Ammon's horn (tissue), 1 donor: ENCODE results near the gene ULBP1.
"Not testable (repeated sequence)": the region's sequence is repeated elsewhere in the genome, so short reads cannot be mapped to it uniquely, and the experiment has no call there.

Experiments used
- DNase-seq: peaks from one replicate; pipeline ENCODE4 v3.0.0-alpha.2; 2016; ENCODE audit warnings: low spot score

Gene ULBP1

DNA sequence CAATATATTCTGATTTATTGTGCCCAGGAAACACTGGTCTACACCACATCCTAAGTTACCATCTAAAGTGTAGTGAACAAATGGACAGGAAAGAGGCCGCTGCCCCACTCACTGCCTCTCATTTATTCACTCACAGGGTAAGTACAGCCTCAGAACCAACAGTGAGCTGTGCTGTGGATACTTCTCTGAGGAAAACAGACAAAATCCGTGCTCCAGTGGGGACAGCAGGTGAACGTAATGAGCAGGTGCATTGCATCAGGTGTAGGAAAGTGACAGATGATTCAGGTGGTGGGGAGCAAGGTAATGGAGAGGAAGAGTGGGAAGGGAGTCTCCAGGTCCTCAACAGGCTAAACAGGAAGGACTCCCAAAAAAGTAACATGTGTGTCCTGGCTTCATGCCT is 30.3 kb upstream of the ULBP1 start:
- no peak for DNase-seq

DNA sequence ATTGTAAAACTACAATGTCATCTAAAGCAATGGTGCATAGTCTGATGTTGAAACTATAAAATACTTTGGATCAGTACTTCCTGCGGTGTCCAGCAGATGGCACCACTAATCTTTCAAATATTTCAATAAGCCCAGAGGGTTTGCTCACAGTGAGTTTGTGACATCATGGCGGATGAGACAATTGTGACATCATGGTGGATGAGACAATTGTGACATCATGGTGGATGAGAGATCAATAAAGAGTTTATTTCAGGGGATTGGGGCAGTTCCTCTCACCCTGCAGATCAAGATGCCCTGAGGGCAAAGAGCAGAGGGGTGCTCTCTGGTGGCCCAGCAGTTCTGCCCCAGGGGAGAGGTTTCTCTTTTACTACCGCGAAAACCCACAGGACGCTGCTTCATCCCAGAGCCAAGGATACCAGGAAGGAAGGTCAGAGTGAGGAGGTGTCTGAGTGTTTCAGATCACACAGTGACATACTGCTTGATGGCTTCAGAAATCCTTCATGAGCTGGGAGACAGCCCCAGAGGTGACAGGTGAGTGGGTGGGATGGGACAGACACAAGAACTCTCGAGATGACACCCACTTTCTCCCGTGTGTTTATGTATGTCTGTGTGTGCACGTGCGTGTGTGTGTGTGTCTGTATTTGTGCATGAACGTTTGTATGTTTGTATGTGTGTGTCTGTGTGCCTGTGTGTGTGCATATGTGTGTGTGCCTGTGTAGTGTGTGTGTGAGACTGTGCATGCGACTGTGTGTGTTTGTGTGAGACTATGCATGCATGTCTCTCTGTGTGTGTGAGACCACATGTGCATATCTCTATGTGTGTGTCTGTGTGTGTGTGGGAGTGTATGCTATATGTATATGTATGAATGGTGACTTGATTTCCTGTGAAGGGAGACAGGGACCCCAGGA is 29.2 kb upstream of the ULBP1 start:
- DNase-seq: peak; percentile 70

- DNase-seq: no peak
Observed at GRCh38 chr6:149935246-149935645, 28.5 kb upstream of the ULBP1 start.

GRCh38 chr6:149935668-149936067 is 28.1 kb upstream of the ULBP1 start:
- no peak for DNase-seq

GRCh38 chr6:149936743-149937142 is 27.0 kb upstream of the ULBP1 start:
- no peak for DNase-seq

DNA sequence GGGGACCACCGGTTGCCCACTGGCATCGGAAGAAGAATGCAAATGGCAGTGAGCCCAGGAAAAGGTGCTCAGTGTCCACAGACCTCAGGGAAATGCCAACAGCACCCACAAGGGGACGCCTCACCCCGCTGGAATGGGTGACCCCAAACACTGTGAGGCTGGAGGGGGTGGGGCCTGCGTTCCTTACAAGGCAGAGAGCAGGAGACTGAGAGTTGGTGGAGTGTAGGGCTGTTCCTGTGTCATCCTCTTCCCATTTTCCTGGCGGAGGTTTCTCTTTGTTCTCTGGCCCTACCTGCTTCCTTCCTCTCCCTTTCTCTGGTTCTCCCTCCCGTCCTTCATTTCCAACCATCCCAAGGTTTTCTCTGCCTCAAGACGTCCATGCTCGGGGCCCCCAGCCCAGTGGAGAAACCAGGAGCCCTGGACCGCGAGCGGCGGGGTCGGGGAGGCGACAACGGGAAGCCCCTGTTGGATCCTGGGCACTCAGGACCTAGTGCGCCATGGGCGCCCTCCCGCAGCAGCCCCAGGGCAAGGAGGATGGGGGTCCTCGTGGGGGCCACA is 25.7 kb upstream of the ULBP1 start:
- DNase-seq: not testable (repeated sequence)

GRCh38 chr6:149938571-149939355 is 25.0 kb upstream of the ULBP1 start:
- no peak for DNase-seq

GRCh38 chr6:149939356-149939648 is 24.4 kb upstream of the ULBP1 start:
- DNase-seq: no peak

GRCh38 chr6:149939909-149940671 is 23.7 kb upstream of the ULBP1 start:
- DNase-seq: no peak

DNA sequence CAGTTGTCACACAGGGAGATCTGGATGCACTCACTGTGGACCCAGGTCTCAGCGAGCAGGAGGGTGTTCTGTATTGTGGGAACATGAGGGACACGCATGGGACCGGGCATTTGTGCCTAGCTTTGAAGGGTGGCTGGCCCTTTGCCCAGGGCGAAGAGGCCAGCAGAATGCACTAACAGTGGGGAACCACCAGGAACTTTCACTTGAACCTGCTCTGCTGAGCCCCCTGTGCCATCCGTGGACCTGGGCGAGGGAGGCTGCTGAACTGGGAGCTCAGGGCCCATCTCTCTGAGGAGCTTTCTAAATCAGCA is 23.1 kb upstream of the ULBP1 start:
- no peak for DNase-seq

DNA sequence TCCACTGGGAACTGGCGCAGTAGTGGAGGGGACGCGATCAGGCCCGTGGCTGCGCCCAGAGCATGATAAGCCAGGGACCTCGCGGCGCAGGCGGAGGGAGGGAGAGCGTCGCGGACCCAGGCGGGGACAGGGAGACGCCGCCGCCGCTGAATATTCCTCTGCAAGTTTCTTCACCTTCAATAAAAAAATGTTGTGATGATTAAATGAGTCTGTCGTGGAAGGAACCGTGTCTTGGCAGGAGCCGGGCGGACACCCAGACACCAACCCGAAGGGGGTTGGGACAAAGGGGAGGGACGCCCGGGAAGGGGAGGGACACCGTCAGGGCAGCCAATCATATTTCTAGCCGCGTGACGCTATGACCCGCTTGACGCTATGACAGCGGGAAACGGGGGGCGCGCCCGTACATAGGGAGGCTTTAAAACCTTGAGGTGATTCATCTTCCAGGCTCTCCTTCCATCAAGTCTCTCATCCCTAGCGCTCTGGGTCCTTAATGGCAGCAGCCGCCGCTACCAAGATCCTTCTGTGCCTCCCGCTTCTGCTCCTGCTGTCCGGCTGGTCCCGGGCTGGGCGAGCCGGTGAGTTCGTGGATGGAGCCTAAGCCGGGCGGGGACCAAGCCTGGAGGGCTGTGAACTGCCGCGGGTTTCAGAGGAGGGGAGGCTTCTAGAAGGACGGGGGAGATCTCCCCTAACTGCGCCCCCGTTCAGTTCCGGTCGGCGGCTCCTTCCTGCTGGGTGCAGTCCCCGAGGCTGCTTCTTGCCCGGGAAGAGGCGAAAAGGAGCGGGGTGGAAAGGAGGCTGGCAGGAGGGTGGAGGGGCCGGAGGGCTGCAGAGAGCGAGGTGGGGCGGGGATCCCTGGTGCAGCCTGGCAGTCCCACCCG is 21.9 kb upstream of the ULBP1 start, which contains the start of gene ULBP2:
Gene ULBP2, plus strand, starts transcription at position 432 of the 878 bp plus-strand sequence. Its CDS starts 59 bp downstream, at position 491.
- DNase-seq: peak; percentile 92

- DNase-seq: no peak
Observed at GRCh38 chr6:149942461-149942829, 21.3 kb upstream of the ULBP1 start.

GRCh38 chr6:149943321-149943720 is 20.4 kb upstream of the ULBP1 start:
- DNase-seq: not testable (repeated sequence)

DNA sequence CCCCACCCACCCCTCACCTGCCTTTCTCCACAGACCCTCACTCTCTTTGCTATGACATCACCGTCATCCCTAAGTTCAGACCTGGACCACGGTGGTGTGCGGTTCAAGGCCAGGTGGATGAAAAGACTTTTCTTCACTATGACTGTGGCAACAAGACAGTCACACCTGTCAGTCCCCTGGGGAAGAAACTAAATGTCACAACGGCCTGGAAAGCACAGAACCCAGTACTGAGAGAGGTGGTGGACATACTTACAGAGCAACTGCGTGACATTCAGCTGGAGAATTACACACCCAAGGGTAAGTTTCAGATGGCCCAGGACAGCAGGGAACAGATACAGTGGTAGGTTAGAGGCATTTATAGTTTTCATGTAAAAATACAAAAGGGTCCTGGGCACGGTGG is 18.5 kb upstream of the ULBP1 start:
- not testable (repeated sequence) for DNase-seq

DNA sequence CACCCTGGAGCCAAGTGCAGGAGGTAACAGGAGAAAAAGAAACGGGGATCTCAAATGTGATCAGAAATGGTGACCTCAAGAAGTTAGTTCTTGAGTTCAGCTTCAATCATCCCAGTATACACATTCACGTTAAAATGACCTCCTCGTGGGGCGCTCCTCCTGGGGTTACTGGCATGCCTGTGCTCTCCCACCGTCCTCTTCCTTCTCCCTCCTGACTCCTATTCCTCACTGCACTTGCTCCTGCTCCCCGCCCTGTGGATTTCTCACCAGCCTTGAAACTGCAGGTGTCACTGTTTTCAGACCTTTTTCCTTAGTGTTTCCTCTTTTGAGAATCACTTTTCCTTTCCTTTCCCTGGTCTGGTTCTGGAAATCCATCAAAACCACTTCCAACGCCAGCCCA is 17.1 kb upstream of the ULBP1 start:
- not testable (repeated sequence) for DNase-seq

GRCh38 chr6:149947533-149947932 is 16.2 kb upstream of the ULBP1 start:
- not testable (repeated sequence) for DNase-seq

DNA sequence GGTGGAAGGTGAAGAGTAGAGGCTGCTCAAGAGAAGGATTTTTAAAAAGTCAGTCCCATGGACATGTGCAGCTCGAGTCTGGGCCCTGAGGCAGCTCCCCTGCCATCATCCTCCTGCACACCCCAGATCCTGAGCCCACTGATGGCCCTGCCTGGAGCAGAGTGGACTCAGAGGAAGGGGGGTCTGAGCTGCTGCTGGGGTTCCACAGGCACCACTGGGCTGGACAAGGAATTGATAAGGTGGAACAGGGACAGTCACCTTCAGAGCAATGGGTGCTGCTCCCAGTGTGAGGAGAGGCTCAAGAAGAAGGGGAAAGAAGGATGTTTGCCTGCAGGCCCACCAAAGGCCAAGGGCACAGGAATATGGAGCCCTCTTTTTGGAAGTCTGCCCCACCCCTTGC is 15.7 kb upstream of the ULBP1 start:
- no peak for DNase-seq

- no peak for DNase-seq
Observed at GRCh38 chr6:149948616-149949015, 15.1 kb upstream of the ULBP1 start.

DNA sequence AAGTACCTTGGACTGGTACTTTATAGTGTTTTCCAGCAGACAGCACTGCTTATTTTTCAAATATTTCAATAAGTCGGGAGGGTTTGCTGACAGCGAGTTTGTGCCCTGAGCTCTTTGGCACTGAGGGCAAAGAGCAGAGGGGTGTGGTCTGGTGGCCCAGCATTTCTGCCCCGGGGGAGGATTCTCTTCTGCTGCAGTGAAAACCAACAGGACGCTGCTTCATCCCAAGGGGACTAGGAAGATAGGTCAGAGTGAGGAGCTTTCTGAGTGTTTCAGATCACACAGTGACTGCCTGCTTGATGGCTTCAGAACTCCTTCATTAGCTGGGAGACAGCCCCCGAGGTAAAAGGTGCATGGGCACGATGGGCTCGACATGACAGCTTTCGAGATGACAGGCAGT is 13.3 kb upstream of the ULBP1 start:
- DNase-seq: no peak

DNA sequence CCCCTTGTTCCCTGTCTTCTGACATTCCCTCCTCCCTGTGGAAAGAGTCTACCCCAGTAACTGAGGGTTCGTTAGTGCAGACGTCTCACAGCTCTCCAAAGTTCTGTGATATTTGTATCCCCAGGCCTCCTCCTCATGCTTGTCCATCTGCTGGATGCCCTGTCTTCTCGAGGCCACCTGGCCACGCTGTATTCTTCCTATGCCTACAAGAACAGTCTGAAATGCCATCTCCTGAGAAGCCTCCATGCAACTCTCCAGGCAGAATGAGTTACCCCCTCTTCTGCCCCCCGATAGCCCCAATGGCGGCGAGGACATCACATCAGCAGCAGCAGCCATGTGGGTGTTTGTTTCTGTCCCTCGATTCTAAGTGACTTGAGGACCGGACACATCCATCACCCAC is 12.6 kb upstream of the ULBP1 start:
- DNase-seq: no peak

- DNase-seq: no peak
Observed at GRCh38 chr6:149951626-149952025, 12.1 kb upstream of the ULBP1 start.
